Stimulated activated CD8-positive, alpha-beta memory T cell treated with anti-CD3 and anti-CD28 coated beads, Interleukin-12 subunit alpha, Interleukin-12 subunit beta, amount 100 ng/mL, for 4 hours (primary cell): ENCODE data around the gene ZIC3.
"Not testable (repeated sequence)": the region's sequence is repeated elsewhere in the genome, so short reads cannot be mapped to it uniquely, and the experiment has no call there.

ENCODE experiments used
- DNase-seq: peaks from one replicate; pipeline ENCODE4 v3.0.0-alpha.2; 2020; ENCODE audit warnings: low read depth

Gene ZIC3

GRCh38 chrX:137565921-137566745 lies at the start of gene ZIC3:
Gene ZIC3, plus strand, starts transcription at chrX:137566127. Its CDS starts 565 bp downstream, at chrX:137566692.
- DNase-seq: no peak

GRCh38 chrX:137519459-137519858 lies 46.5 kb upstream of the ZIC3 start:
- DNase-seq: no peak

GRCh38 chrX:137545711-137546651 lies 19.9 kb upstream of the ZIC3 start:
- DNase-seq: no peak

GRCh38 chrX:137547291-137547690 lies 18.6 kb upstream of the ZIC3 start:
- DNase-seq: no peak

GRCh38 chrX:137548261-137548660 lies 17.7 kb upstream of the ZIC3 start:
- DNase-seq: no peak

- DNase-seq: no peak
Observed at GRCh38 chrX:137549073-137549472, 16.9 kb upstream of the ZIC3 start.

GRCh38 chrX:137549851-137550664 lies 15.9 kb upstream of the ZIC3 start:
- DNase-seq: no peak

- no peak for DNase-seq
Observed at GRCh38 chrX:137550665-137551261, 15.2 kb upstream of the ZIC3 start.

GRCh38 chrX:137552098-137552497 lies 13.8 kb upstream of the ZIC3 start:
- DNase-seq: not testable (repeated sequence)

GRCh38 chrX:137562096-137562495 lies 3.8 kb upstream of the ZIC3 start:
- DNase-seq: no peak

- DNase-seq: no peak
Observed at GRCh38 chrX:137563681-137564651, 2.0 kb upstream of the ZIC3 start.

- no peak for DNase-seq
Observed at GRCh38 chrX:137565318-137565904, 516 bp upstream of the ZIC3 start.

- DNase-seq: no peak
Observed at GRCh38 chrX:137566746-137567679, 1.1 kb downstream of the ZIC3 start.

GRCh38 chrX:137567682-137568232 lies 1.8 kb downstream of the ZIC3 start:
- DNase-seq: no peak

GRCh38 chrX:137568741-137569469 lies 3.0 kb downstream of the ZIC3 start:
- DNase-seq: no peak

GRCh38 chrX:137569470-137569891 lies 3.6 kb downstream of the ZIC3 start:
- DNase-seq: no peak

GRCh38 chrX:137573324-137574101 lies 7.6 kb downstream of the ZIC3 start:
- no peak for DNase-seq
